KBM-7 (cell line): ENCODE data around the gene SUPT4H1.

Source experiments
- DNase-seq: peaks from one replicate; pipeline ENCODE4 v3.0.0-alpha.2; 2015
- in situ Hi-C: fragments of 300-500 bp; cut with MboI; formaldehyde crosslinking; loops from 2 replicates; pipeline ENCODE4 v1.14.3; 2020; ENCODE audit warnings: low sequenced_read_pairs, low pct_unique_long_range_greater_than_20kb, mixed read lengths

Gene SUPT4H1

DNA sequence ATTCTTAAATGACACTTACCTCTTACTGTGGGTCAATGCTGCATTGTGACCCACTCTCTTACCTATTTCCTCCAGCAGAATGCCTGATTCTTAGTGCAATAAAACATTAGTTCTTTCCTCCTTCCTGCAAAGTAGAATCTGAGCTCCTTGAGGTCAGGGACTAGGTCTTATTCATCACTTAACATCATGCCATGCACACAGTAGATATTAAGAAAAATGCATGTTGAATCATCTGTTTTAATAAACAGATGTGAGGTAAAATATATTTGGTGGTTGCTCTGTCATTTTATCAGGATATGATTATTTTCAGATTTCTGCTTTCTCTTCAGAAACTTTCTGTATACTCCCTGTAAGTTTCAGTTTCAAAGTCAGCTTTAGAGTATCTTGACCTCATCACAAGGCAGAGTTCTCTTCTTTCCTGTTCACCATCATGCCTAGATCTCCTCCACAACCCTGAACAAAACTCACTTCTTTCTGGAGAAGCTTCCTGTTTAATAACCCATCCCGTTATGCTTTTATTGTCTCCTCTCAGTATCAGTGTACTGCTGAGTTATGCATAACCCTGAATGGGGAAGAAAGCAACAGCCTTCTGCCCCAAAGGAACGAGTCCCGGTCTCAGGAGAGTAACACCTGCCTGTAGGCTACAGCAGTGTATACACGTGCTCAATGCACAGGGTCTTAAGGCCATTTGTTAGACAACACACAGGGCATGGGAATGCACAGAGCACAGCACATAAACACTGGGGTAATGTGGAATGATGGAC lies 30.3 kb upstream of the SUPT4H1 start:
- in situ Hi-C loops = no loop called here
- no peak for DNase-seq

DNA sequence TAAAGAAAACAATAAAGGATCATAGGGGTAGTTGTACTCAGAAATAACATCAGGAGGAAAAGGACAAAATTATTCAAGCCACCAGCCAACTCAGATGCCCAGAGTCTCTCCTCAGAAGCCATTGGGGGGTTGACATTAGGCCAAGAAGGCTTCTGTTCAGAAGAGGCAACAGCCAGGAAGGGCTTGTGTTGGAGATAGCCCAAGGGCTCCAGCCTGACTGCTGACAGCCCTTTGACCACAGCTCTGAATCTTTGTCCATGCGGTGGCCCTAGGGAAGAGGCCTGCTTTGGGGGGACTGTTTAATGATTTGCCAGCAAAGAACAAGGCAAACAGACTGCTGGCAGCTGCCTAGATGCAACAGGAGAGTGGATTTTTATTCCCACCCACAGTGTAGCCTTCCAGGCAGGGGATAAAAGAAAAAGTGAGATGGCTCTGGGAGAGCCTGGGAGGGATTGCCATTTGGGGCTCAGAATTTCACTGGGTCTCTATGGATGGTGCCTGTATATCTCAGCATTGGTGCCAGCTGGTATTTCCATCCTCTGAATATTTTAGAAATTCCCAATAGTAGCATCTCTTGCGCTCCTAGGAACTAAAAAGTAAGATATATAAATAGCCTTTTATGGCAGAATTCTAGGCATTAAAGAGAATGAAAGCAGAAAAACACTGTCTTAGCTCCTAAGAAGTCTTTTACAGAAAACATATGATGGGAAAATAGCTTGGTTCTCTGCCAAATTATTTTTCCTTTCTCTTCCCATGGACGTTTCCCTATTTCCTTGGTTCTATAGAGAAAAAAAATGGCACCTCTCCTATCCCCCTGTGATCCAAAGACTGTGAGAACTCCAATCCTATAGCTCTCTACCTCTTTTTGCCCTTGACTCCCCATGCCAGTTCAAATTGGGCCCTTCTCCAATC lies 29.4 kb upstream of the SUPT4H1 start:
- DNase-seq = no peak
- in situ Hi-C loops = no loop called here

DNA sequence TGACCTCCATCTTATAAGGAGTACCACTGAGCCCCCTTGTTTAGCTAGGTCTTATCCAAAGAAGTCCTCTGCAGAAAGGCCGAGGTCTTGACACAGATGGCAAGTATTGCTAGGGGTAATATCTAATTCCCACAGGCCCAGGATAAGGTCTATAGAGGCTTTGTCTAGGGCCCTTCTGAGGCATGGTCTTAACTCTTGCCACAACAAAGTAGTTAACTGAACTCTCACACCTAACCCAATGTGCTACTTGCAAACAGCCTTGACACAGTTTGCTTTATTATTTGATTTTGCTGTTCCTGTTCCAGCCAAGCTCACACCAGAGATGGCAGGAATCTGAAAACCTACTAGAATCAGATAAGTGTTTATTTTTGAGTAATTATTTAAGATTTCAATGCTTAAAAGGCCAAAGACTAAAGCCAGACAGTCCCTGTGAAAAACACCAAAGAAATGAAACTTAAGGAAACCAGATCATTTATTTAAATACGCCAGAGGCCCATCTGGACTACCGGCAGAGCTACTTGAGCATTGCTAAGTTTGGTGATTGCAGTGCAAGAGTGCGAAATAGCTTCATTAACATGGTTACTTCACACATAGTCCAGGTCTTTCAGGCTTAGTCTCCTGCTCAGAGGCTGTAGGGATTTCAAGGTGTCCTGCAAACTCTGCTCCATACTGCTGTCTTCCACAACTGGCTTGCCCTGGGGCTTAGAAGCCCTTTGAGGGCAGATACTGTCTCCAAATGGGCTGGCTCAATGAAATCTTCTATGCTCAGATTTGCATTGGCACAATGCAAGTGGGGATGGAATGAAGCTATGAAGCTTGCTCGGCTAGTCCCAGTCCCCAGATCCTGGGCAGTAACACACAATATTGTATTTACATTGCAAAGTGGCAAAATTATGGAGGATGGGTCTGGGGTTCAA lies 28.5 kb upstream of the SUPT4H1 start:
- no peak for DNase-seq
- in situ Hi-C loops = no loop called here

DNA sequence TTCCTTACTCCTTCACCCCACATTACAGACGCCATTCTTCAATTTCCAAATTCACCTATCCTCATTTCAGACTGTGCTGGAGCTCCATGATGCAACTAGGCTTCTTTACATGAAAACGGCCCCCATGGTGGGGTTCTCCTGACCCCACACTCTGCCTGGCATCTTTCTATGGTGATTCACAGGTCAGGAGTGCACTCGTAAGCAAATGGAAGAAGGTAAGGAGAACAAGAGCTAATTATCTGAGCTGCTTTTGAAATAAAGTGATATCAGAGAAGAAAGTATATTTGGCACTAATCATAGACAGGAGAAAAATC lies 27.5 kb upstream of the SUPT4H1 start:
- in situ Hi-C loops = no loop called here
- no peak for DNase-seq

DNA sequence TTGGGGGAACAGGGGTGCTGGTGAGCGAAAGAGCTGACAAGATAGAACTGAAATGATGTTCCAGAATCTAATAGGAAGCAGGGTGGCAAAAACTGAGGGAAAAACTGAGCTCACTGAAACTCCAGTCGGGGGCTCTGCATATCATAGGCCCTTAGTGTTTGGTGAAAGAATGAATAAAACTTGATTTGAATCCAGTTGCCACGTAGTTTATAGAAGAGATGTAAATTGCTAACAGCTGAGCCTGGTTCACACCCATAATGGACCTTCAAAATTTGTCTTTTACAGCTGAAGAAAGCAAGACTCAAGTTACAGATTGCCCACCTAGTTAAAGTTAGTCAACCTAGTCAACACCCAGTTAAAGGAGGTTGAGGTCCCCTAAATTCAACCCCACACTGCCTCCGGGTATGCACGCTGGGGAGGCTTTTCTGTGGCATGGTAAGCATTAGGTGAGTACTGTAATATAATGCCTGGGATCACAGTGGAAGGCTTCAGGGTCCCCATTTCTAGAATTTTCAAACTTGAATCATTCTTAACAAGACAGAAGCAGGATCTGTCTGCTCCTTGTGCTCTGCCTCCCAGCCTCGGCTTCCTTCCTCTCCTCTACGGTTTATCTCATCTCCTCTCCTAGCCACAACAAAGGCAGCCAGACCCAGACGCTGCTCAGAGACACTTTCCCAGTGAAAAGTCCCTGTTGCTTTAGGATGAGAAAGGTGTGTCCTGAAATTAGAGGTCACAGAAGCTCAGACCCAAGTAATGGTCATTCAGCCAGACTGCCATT lies 26.9 kb upstream of the SUPT4H1 start:
- in situ Hi-C loops = no loop called here
- no peak for DNase-seq

DNA sequence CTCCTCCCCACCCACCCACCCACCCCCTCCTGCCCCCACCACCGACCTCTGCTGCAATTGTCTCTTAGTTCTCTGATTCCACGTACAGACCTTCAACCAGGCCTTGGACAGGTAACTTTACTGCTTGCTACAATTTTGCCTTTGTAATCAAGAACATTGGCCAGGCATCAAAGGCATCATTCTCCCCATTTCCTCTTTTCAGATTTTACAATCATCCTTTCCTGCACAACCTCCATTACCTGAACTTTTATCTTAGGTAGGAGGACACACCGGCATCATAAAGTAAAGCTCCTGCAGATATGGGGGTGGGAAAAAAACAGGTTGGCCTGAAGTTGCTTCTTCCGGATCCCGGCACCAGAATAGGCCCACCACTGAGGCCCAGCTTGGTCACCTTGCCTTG lies 25.7 kb upstream of the SUPT4H1 start:
- in situ Hi-C loops = no loop called here
- no peak for DNase-seq

DNA sequence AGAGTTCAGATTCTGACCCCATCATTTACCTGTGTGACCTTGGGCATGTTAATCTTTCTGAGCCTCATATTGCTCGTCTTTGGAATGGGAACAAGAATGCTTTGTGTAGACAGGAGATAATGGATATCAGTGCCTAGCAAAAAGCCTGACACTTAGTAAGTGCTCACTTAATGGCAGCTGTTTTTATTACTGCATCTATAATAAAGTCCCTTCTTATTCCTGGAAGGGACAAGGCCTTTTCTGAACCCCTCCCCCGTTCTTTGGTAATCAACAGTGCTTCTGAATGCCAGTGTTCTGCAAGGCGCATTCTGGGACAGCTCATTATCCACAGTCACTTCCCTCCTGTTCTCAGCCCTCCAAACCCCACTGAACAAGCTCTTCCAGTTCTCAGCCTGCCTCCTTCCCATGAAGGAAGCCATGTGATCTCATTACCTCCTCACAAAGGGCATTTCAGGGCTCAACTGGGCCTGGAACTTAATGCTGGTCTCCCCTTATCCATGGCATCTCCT lies 25.1 kb upstream of the SUPT4H1 start:
- no peak for DNase-seq
- in situ Hi-C loops = no loop called here

DNA sequence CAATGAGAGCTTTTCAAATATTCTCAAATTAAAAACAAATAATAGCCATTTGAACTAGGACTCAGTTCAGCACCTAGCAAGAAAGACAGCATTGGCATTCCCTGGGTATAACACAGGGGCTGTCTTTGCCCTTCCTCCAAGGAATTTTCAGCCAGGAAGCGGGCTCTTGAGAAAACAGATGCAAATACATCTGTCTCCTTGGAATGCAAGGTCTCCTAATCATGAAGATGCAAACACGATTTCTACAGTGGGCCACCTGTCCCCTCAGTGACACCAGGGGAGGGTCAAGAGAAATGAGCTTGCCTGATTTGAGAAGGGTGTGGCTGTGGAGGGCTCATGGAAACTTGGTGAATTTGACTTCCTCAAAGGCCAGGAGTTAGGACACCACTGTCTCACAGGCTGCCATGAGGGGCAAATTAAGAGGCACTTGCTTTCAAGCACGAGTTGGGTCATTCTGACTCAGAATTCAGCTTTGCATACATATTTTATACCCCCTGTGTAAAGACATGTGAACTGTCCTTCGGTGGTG lies 24.5 kb upstream of the SUPT4H1 start:
- no peak for DNase-seq
- in situ Hi-C loops = no loop called here

DNA sequence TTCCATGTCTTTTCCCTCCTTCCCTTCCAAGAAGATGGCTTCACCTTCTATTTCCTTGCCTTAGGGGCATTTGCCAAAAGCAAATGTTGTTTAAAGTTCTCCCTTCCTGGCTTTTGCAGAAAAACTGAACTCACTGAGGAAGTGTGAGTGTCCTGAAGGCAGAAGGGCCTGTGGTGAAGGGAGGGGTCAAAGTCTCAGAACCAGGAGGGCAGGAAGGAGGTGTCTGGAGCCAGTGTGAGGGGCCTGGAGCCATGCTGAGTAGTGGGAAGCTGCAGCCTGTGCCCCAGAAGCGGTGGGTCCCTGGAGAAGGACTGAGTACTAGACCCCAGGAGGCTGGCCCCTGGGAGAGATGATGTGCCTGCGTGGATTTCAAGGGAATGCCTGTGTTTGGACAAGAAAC lies 23.8 kb upstream of the SUPT4H1 start:
- in situ Hi-C loops = no loop called here
- DNase-seq = peak; percentile 24

DNA sequence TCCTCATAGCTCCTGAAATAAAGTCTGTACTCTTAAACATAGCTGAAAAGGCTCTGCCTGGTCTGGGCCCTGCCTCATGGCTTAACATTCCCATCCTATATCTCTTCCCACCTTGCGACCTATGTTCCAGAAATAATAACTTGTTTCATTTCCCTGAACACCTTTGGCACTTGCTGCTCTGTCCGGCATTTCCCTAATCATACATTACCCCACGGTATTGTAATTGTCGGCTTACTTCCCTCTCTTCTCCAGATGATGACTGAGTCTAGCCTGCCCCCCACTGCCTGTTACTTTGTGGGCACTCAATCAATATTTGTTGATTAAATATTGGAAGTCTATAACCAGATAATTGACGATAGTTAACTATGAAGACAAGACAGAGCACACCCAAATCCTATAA lies 23.3 kb upstream of the SUPT4H1 start:
- DNase-seq = peak; percentile 38
- in situ Hi-C loops = no loop called here

DNA sequence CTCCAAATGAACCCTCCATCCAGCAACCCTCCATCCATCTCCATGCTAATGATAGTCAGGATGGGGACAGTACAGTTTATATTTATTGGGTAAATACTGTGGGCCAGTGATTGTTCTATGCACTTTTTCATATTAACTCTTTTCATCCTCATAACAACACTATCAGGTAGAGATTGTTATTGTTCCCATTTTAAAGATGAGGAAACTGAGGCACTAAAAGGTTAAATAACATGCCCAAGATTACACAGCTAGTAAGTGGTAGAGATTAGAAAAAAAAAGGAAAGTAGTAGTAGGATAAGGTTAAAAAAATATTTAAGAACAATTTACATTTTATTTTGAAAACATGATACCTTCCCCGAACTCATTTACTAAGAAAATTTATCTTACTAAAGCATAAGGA lies 21.9 kb upstream of the SUPT4H1 start:
- in situ Hi-C loops = no loop called here
- DNase-seq = no peak

DNA sequence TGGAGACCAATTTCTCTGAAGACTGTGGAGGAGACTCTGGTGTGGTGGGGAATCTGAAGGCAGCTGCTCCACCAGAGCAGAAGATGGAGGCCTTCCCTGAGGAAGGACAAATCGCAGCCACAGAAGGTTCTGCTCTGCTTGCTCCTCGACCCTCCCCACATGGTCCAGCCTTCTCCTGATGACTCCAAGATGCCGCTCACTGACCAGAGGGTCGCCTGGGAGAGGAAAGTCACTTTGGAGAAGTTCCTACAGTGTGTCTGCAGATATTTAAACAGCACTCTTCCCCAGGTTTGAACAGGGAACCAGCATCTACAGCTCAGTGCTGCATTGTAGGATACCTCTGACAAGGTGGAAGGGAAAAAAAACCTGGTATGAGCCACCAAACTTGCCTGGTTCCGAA lies 21.0 kb upstream of the SUPT4H1 start:
- in situ Hi-C loops = no loop called here
- no peak for DNase-seq

DNA sequence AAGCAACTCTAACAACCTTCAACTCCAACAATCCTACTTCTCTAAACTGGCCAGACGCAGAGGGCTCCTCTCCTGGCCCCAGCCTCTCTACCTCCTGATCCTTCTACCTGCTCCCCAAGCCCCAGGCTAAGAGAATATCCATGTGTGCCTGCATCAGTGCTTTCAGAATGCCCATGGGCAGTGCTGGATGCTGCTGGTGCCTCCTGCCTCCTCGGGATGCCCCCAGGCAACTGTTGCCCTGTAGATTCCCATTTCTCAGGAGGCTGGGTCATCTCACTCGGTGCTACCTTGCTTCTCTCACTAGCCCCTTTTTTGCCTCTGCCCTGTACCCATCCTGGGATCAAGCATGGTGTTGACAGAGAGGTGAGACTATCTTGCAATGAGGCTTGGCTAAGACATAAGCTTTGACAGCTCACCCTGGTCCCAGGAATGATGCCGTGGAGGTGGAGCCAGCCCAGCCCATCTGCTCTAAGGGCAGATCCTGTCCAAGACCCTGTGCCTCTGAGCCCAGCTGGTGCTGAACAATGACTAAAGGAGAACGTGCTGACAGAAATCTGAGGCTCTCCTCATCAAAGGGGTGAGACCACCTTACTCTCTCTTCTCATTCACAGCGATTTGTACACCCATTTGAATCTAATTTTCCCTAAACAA lies 19.4 kb upstream of the SUPT4H1 start:
- in situ Hi-C loops = no loop called here
- DNase-seq = no peak

DNA sequence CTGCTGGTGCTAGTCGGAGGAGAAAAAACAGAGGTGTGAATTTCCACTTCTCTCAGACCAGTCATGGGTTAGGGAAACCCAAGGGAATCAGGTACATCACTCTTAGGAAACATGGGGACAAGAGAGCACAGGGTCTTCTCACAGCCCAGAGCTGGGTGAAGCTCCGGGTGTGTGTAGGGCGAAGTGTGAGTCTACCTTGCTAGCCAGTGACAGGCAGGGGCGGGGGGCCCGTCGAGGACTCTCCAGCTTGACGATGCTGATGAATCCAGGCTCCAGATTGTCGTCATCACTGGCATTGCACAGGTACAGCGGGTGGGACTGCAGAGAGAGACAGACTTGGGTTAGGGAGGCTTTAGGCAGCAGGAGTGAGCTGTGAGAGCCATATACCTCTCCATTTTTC lies 18.7 kb upstream of the SUPT4H1 start:
- in situ Hi-C loops = no loop called here

DNA sequence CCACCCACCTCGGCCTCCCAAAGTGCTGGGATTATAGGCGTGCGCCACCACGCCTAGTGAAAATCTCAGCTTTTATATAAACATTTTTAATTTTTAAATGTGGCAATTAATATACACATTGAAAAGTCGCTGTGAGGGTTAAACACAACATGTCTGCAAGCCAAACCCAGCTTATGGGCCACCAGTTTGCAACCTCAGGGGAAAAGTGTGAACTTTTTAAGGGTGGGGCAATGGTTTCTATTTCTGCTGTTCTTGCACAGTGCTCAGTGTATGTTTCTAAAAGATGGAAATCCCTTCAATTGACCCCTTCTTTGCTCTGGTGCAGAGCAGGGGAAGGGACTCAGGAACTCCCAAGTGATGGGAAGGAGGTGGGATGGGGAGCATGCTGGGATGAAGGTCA lies 18.3 kb upstream of the SUPT4H1 start:
- DNase-seq = no peak
- in situ Hi-C loops = no loop called here

More for the DNA sequence above, 18.7 kb upstream of the SUPT4H1 start:
- DNase-seq = no peak

DNA sequence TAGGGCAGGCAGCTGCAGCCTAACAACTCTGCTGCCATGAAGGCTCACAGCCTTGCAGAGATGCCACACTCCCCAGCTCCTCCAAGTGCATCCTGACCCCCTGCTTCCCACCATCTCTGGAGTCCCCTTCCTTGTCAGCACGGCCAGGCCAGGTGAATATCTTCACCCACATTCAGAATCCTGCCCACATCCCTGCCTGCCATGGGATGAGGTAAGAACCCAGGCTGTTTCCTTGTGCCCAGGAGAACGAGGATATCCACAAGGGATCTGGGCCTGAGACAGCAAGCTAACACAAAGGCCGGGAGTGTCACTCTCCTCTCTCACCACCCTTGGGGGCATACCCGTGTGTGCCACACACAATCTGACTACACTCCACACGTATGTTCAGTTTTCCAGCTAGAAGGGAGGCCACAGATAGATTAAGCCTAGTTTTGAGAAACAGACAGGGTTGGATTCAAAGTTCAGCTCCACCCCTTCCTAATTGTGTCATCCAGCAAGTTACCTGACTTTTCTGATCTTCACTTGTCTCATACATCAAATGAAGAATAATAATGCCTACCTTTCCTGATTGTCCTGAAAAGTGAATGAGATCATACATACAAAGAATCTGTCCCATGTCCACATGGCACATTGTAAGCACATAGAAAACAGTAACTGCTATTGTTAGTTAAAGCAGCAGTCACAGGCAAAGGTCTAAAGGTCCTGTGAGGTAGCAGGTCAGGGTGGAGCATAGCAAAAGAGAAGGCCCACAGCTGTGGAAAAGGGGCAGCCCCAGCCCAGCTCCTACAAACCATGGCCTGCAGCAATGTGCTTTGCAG lies 17.4 kb upstream of the SUPT4H1 start:
- in situ Hi-C loops = no loop called here
- no peak for DNase-seq

DNA sequence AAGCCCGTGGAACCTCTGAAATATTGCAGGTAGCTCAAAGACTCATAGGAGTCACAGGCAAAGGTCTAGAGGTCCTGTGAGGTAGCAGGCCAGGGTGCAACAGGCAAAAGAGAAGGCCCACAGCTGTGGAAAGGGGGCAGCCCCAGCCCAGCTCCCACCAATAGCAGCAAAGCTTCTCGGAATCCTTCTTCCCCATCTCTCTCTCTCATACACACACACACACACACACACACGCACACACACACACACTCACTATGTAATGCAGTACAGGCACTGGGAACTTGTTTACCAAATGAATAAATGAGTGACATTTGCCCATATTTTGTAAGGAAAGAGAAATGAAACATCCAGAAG lies 16.8 kb upstream of the SUPT4H1 start:
- DNase-seq = no peak
- in situ Hi-C loops = no loop called here
